K562 (cell line): Measurements from ENCODE around the gene MRGPRD.

Experiments used
- BCL6 ChIP-seq: fragments of 250-450 bp; sonication (Bioruptor Pico); IDR thresholded peaks from 2 replicates; pipeline ENCODE4 v1.4.0; 2020
- EP300 ChIP-seq: IDR thresholded peaks from 2 replicates; pipeline ENCODE4 v1.6.1; 2012; ENCODE audit warnings: low read length, improper control_type of control experiment
- PTTG1 ChIP-seq: fragments of 450-650 bp; IDR thresholded peaks from 2 replicates; pipeline ENCODE4 v1.6.1; 2016; ENCODE audit warnings: low read depth, mild to moderate bottlenecking, missing genetic modification characterization, missing compliant biosample characterization
- TAF15 ChIP-seq: fragments of 200-400 bp; formaldehyde crosslinking; IDR thresholded peaks from 2 replicates; pipeline ENCODE4 v1.6.1; 2017; ENCODE audit warnings: mild to moderate bottlenecking, low read depth, low read length, moderate library complexity
- TCF7 ChIP-seq: sonication (generic); IDR thresholded peaks from 2 replicates; pipeline ENCODE4 v1.6.1; 2016; ENCODE audit warnings: antibody characterized with exemption, borderline replicate concordance
- ZFP36 ChIP-seq: fragments of 150-350 bp; IDR thresholded peaks from 2 replicates; pipeline ENCODE4 v1.6.1; 2018; ENCODE audit warnings: low read length, low read depth; ENCODE audit not compliant: partially characterized antibody
- ZNF431 ChIP-seq: sonication (generic); formaldehyde crosslinking; IDR thresholded peaks from 2 replicates; pipeline ENCODE4 v1.8.0; 2022; ENCODE audit warnings: mild to moderate bottlenecking, missing genetic modification reagents
- TF ChIP-seq, protein P1 (sequence below), 2 experiments: IDR thresholded peaks; 2 replicates each; pipeline ENCODE4 v1.6.1; 2011; ENCODE audit warnings: borderline replicate concordance in 1 of 2, control low read depth in 1 of 2, low read depth in 1 of 2, low read length in 1 of 2, mild to moderate bottlenecking in 1 of 2, mixed read lengths in 1 of 2, moderate library complexity in 1 of 2; ENCODE audit not compliant: insufficient read depth in 1 of 2, insufficient read length in 1 of 2, poor library complexity in 1 of 2, severe bottlenecking in 1 of 2; ENCODE audit errors: extremely low read depth in 1 of 2
- TF ChIP-seq, protein P2 (sequence below): fragments of 450-650 bp; formaldehyde crosslinking; IDR thresholded peaks from 2 replicates; pipeline ENCODE4 v1.4.0; 2022; ENCODE audit warnings: missing genetic modification characterization

DNA sequence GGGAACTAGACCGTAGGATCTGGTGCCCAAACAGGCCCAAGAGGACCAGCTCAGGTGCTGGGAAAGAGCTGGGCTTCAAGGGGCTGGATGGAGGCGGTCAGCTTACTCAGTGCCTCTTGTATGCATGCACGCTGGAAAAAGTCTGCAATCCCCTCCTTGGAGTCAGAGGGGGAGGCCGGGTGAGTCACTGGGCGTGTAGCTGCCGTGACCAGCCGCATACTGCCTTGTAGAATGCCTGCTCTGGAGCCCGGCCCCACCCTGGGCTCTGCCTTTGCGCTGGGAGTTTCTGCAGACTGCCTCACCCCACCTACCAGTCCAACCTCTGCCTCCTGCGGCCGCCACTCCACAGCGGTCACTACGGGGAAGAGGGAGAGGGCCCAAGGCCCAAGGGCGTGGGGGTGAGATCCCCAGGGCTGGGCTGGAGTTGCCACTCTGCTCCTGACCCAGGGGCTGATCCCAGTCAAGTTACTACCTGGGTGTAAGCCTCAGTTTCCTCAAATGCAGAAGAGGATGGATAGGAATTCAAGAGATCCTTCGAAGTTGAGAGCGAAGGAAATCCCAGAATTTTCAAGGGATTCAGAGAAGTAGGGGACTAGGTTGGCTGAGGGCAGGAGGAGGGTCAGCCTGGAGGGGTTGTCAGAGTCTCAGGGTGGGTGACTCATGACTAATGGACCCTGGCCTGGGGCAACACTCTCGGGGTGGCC, 28.1 kb upstream of the MRGPRD start:
- TF ChIP-seq ZFP36 (no peak), PTTG1 (no peak), TCF7 (no peak), EP300 (no peak), BCL6 (CRISPR knock-in tag) (no peak), TAF15 (no peak), ZNF431 (CRISPR knock-in tag) (peak; percentile 89)
- TF ChIP-seq, protein P1, sequence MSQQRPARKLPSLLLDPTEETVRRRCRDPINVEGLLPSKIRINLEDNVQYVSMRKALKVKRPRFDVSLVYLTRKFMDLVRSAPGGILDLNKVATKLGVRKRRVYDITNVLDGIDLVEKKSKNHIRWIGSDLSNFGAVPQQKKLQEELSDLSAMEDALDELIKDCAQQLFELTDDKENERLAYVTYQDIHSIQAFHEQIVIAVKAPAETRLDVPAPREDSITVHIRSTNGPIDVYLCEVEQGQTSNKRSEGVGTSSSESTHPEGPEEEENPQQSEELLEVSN (IDR thresholded peaks at IDR 0.05; ENCODE audit: borderline replicate concordance in 1 of 2, extremely low read depth in 1 of 2, insufficient read depth in 1 of 2, insufficient read length in 1 of 2, low read depth in 1 of 2, low read length in 1 of 2, poor library complexity in 1 of 2, severe bottlenecking in 1 of 2) = no peak
- TF ChIP-seq, protein P2, sequence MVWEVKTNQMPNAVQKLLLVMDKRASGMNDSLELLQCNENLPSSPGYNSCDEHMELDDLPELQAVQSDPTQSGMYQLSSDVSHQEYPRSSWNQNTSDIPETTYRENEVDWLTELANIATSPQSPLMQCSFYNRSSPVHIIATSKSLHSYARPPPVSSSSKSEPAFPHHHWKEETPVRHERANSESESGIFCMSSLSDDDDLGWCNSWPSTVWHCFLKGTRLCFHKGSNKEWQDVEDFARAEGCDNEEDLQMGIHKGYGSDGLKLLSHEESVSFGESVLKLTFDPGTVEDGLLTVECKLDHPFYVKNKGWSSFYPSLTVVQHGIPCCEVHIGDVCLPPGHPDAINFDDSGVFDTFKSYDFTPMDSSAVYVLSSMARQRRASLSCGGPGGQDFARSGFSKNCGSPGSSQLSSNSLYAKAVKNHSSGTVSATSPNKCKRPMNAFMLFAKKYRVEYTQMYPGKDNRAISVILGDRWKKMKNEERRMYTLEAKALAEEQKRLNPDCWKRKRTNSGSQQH = no peak
